ENCODE results near the gene ZBTB21.

The ZBTB21 gene

GRCh38 chr21:42040411-42041180 is 30.4 kb upstream of the ZBTB21 start:
- DNase-seq (ENCODE audit: low spot score) = peak; percentile 100
- FAIRE-seq = peak; percentile 92

- FAIRE-seq (no peak), DNase-seq (ENCODE audit: low spot score) (no peak)
Measured at GRCh38 chr21:42039911-42040351, 29.8 kb upstream of the ZBTB21 start.

DNA sequence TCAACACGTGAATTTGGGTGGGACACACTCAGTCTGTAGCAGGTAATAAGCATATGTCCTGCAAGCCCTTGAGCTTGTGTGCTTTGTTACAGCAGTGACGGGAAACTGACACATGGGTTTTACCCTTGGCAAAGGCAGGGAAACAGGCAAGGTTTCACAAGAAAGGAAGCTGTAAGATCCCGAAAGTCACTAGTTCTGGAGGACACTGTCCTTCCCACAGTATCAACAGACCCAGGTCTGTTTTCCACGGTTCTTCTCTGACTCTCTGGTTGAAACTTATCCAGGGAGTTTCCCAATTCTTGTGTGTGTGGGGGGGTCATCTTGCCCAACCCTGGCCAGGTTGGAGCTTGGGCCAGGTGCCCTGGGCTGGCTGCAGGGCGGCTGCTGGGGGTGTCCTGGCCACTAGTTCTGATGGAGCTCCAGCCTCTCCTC is 29.3 kb upstream of the ZBTB21 start:
- FAIRE-seq = no peak
- DNase-seq (ENCODE audit: low spot score) = peak; percentile 41

DNA sequence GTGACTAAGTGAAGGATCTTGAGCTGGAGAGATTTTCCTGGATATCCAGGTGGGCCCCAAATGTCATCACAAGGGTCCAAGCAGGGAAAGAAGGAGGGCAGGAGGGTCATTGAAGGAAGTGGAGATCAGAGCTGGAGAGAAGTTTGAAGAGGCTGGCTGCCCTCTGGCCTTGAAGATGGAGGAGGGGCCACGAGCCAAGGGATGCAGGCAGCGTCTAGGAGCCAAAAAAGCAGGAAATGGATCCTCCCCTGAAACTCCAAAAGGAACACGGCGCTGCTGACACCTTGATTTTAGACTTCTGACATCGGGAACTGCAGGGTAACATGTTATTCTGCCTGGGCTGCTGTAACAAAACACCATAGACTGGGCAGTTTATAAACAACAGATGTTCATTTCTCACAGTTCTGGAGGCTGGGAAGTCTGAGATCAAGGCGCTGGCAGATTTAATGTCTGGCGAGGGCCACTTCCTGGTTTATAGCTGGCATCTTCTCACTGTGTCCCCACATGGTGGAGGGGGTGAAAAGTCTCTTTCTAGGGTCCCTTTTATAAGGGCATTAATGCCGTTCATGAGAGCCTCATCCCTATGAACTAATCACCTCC is 28.8 kb upstream of the ZBTB21 start:
- FAIRE-seq = no peak

GRCh38 chr21:42038393-42038792 is 28.2 kb upstream of the ZBTB21 start:
- FAIRE-seq (no peak), DNase-seq (ENCODE audit: low spot score) (no peak)

More for the DNA sequence above, 28.8 kb upstream of the ZBTB21 start:
- DNase-seq (ENCODE audit: low spot score) = no peak

DNA sequence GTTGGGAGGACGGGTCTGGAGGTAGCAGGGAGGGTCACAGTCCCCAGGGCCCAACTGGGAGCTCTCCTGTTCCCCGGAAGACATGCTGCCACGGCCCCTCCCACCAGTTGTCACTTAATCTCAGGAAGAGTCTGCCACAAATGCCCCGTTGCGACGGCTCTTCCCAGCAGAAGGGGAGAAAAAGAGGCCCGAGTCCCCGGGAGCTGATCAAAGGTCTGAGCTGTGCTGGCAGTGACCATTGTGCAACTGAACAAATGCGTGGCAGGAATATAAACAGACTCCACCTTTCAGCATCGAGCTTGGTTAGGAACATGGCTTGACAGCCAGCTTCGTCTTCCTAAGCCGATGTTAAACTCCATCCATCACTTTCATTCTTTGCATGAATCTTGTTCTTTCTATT is 27.8 kb upstream of the ZBTB21 start:
- DNase-seq (ENCODE audit: low spot score) = no peak
- no peak for FAIRE-seq

DNA sequence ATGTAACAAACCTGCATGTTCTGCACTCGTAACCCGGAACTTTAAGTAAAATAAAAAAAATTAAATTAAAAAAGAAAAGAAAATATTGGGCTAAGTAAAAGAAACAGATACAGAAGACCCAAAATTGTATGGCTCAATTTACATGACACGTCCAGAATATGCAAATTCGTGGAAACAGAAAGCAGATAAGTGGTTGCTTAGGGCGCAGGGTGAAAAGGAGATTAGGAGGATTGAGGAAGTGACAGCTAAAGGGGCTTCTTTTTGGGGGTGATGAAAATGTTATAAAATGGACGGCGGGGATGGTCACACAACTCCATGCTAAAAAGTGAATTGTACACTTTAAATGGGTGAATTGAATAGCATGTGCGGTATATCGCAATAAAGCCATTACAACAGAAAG is 27.4 kb upstream of the ZBTB21 start:
- FAIRE-seq (no peak), DNase-seq (ENCODE audit: low spot score) (no peak)

GRCh38 chr21:42036313-42036712 is 26.2 kb upstream of the ZBTB21 start:
- FAIRE-seq (no peak), DNase-seq (ENCODE audit: low spot score) (no peak)

- no peak for FAIRE-seq
- no peak for DNase-seq (ENCODE audit: low spot score)
Measured at GRCh38 chr21:42032968-42033367, 22.8 kb upstream of the ZBTB21 start.

DNA sequence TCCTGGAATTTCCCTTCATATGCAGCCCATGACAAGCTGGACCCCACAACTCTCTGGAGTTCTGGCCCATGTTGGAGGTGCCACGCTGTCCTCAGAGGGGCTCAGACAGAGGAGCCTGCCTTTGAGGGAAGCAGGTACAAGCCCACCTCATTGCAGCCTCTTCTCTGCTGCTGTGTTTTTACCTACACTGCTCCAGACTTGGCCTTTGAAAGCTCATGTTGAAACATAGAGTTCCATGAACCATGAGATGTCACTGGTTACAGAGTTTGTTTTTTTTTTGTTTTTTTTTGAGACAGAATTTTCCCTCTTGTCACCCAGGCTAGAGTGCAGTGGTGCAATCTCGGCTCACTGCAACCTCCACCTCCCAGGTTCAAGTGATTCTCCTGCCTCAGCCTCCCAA is 22.1 kb upstream of the ZBTB21 start:
- no peak for DNase-seq (ENCODE audit: low spot score)
- FAIRE-seq = no peak

GRCh38 chr21:42031816-42032215 is 21.7 kb upstream of the ZBTB21 start:
- FAIRE-seq = no peak

GRCh38 chr21:42031241-42031640 is 21.1 kb upstream of the ZBTB21 start:
- no peak for DNase-seq (ENCODE audit: low spot score)
- no peak for FAIRE-seq

More at GRCh38 chr21:42031816-42032215, 21.7 kb upstream of the ZBTB21 start:
- DNase-seq (ENCODE audit: low spot score) = no peak

DNA sequence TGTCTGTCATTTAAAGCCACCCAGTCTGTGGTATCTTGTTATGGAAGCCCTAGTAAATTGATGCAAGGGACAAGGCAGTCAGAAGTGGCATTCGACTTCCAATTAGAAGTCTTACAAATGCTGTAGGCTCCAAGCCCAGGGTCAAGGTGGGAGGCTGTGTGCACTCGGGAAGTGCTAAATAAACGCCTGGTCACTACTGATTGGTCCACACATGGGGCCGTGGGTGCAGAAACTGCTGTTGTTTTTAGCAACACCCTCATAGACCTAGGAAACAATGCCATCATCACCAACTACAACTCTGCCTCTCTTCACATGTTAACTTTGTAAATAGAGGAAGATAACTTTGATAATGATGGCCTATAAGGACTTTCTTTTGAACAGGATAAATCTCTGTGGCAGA is 20.2 kb upstream of the ZBTB21 start:
- FAIRE-seq = no peak

GRCh38 chr21:42028766-42029425 is 18.7 kb upstream of the ZBTB21 start:
- FAIRE-seq (no peak), DNase-seq (ENCODE audit: low spot score) (no peak)

More for the DNA sequence above, 20.2 kb upstream of the ZBTB21 start:
- DNase-seq (ENCODE audit: low spot score) = no peak

- FAIRE-seq (no peak), DNase-seq (ENCODE audit: low spot score) (no peak)
Measured at GRCh38 chr21:42027822-42028765, 17.9 kb upstream of the ZBTB21 start.

- no peak for DNase-seq (ENCODE audit: low spot score)
- FAIRE-seq = no peak
Measured at GRCh38 chr21:42027085-42027821, 17.1 kb upstream of the ZBTB21 start.

- DNase-seq (ENCODE audit: low spot score) (no peak), FAIRE-seq (no peak)
Measured at GRCh38 chr21:42026082-42026435, 15.9 kb upstream of the ZBTB21 start.

- DNase-seq (ENCODE audit: low spot score) (no peak), FAIRE-seq (no peak)
Measured at GRCh38 chr21:42025376-42026081, 15.4 kb upstream of the ZBTB21 start.

DNA sequence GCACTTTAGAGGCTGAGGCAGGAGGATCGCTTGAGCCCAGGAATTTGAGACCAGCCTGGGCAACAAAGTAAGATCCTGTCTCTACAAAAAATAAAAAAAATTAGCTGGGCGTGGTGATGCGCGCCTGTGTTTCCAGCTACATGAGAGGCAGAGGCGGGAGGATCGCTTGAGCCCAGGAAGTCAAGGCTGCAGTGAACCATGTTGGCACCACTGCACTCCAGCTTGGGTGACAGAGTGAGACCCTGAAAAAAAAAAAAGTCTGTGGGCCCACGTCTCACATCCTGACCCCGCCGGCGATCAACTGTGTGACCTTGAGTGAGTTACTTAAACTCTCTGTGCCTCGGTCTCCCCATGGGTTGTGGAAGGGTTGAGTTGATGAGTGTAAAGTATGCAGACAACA is 12.7 kb upstream of the ZBTB21 start:
- FAIRE-seq = no peak
- no peak for DNase-seq (ENCODE audit: low spot score)

- FAIRE-seq (no peak), DNase-seq (ENCODE audit: low spot score) (no peak)
Measured at GRCh38 chr21:42022091-42022430, 11.9 kb upstream of the ZBTB21 start.

All from RCC 7860 (cell line).